Liver (tissue), 9 donors: ENCODE measurements around the gene WDR41. TPM values are rescaled to one million over a fixed set of nuclear protein-coding genes. Genes with fewer than 3 reads are reported as not detected.

ENCODE experiments used
- DNase-seq: peaks from one replicate; pipeline ENCODE4 v3.0.0-alpha.2; 2017; ENCODE audit warnings: low spot score
- H3K27ac ChIP-seq, 2 donors: one replicate each; pipeline ENCODE4 v1.7.0; 2013; ENCODE audit warnings: inconsistent platforms in 2 of 2, low read length in 2 of 2, control low read depth in 1 of 2, low read depth in 1 of 2, mild to moderate bottlenecking in 1 of 2
- H3K27me3 ChIP-seq, 4 donors: one replicate each; pipeline versions ENCODE4 v1.6.1 to v1.7.0; 2013; ENCODE audit warnings: low read length in 3 of 4, inconsistent platforms in 1 of 4, mild to moderate bottlenecking in 1 of 4, moderate library complexity in 1 of 4; ENCODE audit not compliant: control insufficient read depth in 4 of 4, insufficient read depth in 4 of 4
- H3K36me3 ChIP-seq, 4 donors: one replicate each; pipeline versions ENCODE4 v1.6.1 to v1.7.0; 2013; ENCODE audit warnings: low read length in 3 of 4, mild to moderate bottlenecking in 3 of 4, low read depth in 1 of 4, moderate library complexity in 1 of 4; ENCODE audit not compliant: control insufficient read depth in 4 of 4, insufficient read depth in 3 of 4
- H3K4me1 ChIP-seq, 4 donors: one replicate each; pipeline versions ENCODE4 v1.6.1 to v1.7.0; 2013; ENCODE audit warnings: low read length in 3 of 4, mild to moderate bottlenecking in 3 of 4, moderate library complexity in 1 of 4; ENCODE audit not compliant: control insufficient read depth in 4 of 4, insufficient read depth in 4 of 4
- H3K4me3 ChIP-seq, 3 donors: one replicate each; pipeline versions ENCODE4 v1.6.1 to v1.7.0; 2013; ENCODE audit warnings: low read length in 3 of 3, control low read depth in 1 of 3, low read depth in 1 of 3, mild to moderate bottlenecking in 1 of 3
- H3K9ac ChIP-seq, 2 donors: one replicate each; pipeline ENCODE4 v1.7.0; 2013; ENCODE audit warnings: low read length in 2 of 2, mild to moderate bottlenecking in 2 of 2, moderate library complexity in 2 of 2, control low read depth in 1 of 2, low read depth in 1 of 2
- H3K9me3 ChIP-seq, 4 donors: one replicate each; pipeline versions ENCODE4 v1.6.1 to v1.7.0; 2013; ENCODE audit warnings: low read length in 3 of 4; ENCODE audit not compliant: control insufficient read depth in 4 of 4
- ATF3 ChIP-seq: IDR thresholded peaks from 2 replicates; pipeline ENCODE4 v1.6.1; 2016; ENCODE audit warnings: antibody characterized with exemption
- EGR1 ChIP-seq, 2 donors: IDR thresholded peaks; 2 replicates each; pipeline ENCODE4 v1.6.1; 2016 to 2018; ENCODE audit warnings: antibody characterized with exemption in 2 of 2, low read depth in 2 of 2
- FOXA2 ChIP-seq: IDR thresholded peaks from 2 replicates; pipeline ENCODE4 v1.6.1; 2016; ENCODE audit warnings: antibody characterized with exemption
- GABPA ChIP-seq, 2 donors: IDR thresholded peaks in 1 of 2; conservative IDR thresholded peaks in 1 of 2; 2 replicates each; pipeline ENCODE4 v1.6.1; 2016; ENCODE audit warnings: antibody characterized with exemption in 2 of 2, mild to moderate bottlenecking in 1 of 2, moderate library complexity in 1 of 2
- HNF4G ChIP-seq: IDR thresholded peaks from 2 replicates; pipeline ENCODE4 v1.6.1; 2016; ENCODE audit warnings: antibody characterized with exemption
- JUND ChIP-seq, 2 donors: IDR thresholded peaks; 2 replicates each; pipeline ENCODE4 v1.6.1; 2016; ENCODE audit warnings: antibody characterized with exemption in 2 of 2
- NR2F2 ChIP-seq: IDR thresholded peaks from 2 replicates; pipeline ENCODE4 v1.6.1; 2016; ENCODE audit warnings: antibody characterized with exemption
- RAD21 ChIP-seq, 2 donors: IDR thresholded peaks; 2 replicates each; pipeline ENCODE4 v1.6.1; 2016; ENCODE audit warnings: antibody characterized with exemption in 2 of 2, mild to moderate bottlenecking in 2 of 2
- RXRA ChIP-seq, 2 donors: IDR thresholded peaks; 2 replicates each; pipeline ENCODE4 v1.6.1; 2017 to 2018; ENCODE audit warnings: antibody characterized with exemption in 2 of 2, mild to moderate bottlenecking in 1 of 2
- SP1 ChIP-seq: IDR thresholded peaks from 2 replicates; pipeline ENCODE4 v1.6.1; 2018; ENCODE audit warnings: antibody characterized with exemption, mild to moderate bottlenecking
- TAF1 ChIP-seq: conservative IDR thresholded peaks from 2 replicates; pipeline ENCODE4 v1.6.1; 2016; ENCODE audit warnings: antibody characterized with exemption, mild to moderate bottlenecking
- YY1 ChIP-seq: IDR thresholded peaks from 2 replicates; pipeline ENCODE4 v1.6.1; 2016; ENCODE audit warnings: antibody characterized with exemption, mild to moderate bottlenecking
- WGBS: extraction: QIAGEN DNeasy Blood & Tissue Kit; methylation state at CpG from one replicate; pipeline ENCODE4 v1.1.7; 2013; 5-methylcytosine and 5-hydroxymethylcytosine counted together
- polyA plus RNA-seq, 2 donors: library from polyadenylated mRNA; stranded (reverse) in 1 of 2; unstranded in 1 of 2; fragments of 200-250 nt in 1 of 2; fragments of >200 nt in 1 of 2; fragmentation: Nextera tagmentation in 1 of 2; extraction: Ambion mirVana in 1 of 2; gene quantifications; one replicate each; pipeline versions ENCODE4 v1.2.1 to v1.2.3, GENCODE V29; 2013 to 2015
- total RNA-seq, 2 donors: library from RNA; depleted of rRNA; stranded (reverse); fragments of >200 nt; gene quantifications; one replicate each; pipeline ENCODE4 v1.2.3, GENCODE V29; 2014
- TF ChIP-seq, protein P1 (sequence below): IDR thresholded peaks from 2 replicates; pipeline ENCODE4 v1.6.1; 2016; ENCODE audit warnings: antibody characterized with exemption
- TF ChIP-seq, protein P2 (sequence below): fragments of 150-350 bp; IDR thresholded peaks from 2 replicates; pipeline ENCODE4 v1.5.1; 2017; ENCODE audit warnings: improper control_type of control experiment, low read depth, low read length; ENCODE audit not compliant: missing input control
- TF ChIP-seq, protein P3 (sequence below): IDR thresholded peaks from 2 replicates; pipeline ENCODE4 v1.6.1; 2016; ENCODE audit warnings: antibody characterized with exemption, mild to moderate bottlenecking
- donor health status: healthy.
- donor health status: healthy.
- donor health status: healthy.
- donor health status: healthy.
- donor health status: healthy.

WDR41 gene
- total and polyA plus RNA-seq, 4 donors = 8.1 to 21.2 (median 14.5) TPM

- Histone ChIP-seq H3K4me3 (no peak overlapping the region), H3K9me3 (no peaks in the 10 kb centered on the region), H3K9ac (no peak overlapping the region), H3K27me3 (no peaks in the 10 kb centered on the region), H3K36me3 (peaks cover 0 to under 1% (median 0%) of the 10 kb centered on the region in 4 donors), H3K4me1 (peaks cover 3 to 19% (median 12%) of the 10 kb centered on the region in 4 donors), H3K27ac (no peak overlapping the region)
- TF ChIP-seq RXRA (IDR thresholded peaks at IDR 0.05) (no peak), JUND (IDR thresholded peaks at IDR 0.05) (no peak), GABPA (IDR thresholded peaks at IDR 0.05 in 1 of 2, conservative IDR thresholded peaks at IDR 0.05 in 1 of 2) (no peak)
- TF ChIP-seq, protein P1, sequence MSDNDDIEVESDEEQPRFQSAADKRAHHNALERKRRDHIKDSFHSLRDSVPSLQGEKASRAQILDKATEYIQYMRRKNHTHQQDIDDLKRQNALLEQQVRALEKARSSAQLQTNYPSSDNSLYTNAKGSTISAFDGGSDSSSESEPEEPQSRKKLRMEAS = no peak
- TF ChIP-seq, protein P2, sequence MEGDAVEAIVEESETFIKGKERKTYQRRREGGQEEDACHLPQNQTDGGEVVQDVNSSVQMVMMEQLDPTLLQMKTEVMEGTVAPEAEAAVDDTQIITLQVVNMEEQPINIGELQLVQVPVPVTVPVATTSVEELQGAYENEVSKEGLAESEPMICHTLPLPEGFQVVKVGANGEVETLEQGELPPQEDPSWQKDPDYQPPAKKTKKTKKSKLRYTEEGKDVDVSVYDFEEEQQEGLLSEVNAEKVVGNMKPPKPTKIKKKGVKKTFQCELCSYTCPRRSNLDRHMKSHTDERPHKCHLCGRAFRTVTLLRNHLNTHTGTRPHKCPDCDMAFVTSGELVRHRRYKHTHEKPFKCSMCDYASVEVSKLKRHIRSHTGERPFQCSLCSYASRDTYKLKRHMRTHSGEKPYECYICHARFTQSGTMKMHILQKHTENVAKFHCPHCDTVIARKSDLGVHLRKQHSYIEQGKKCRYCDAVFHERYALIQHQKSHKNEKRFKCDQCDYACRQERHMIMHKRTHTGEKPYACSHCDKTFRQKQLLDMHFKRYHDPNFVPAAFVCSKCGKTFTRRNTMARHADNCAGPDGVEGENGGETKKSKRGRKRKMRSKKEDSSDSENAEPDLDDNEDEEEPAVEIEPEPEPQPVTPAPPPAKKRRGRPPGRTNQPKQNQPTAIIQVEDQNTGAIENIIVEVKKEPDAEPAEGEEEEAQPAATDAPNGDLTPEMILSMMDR = no peak
- 77% methylated on average over 3 of the region's 3 CpGs for WGBS
- no peak for DNase-seq
These were observed 71.2 kb downstream of the WDR41 start for GRCh38 chr5:77420940-77421339.

GRCh38 chr5:77419644-77420582 lies 72.2 kb downstream of the WDR41 start:
- WGBS = 76% methylated on average over 8 of the region's 8 CpGs
- H3K4me3 ChIP-seq = no peak overlapping the region
- DNase-seq = no peak
- H3K27ac ChIP-seq = no peak overlapping the region
- no peaks in the 10 kb centered on the region for H3K9me3 ChIP-seq
- no peaks in the 10 kb centered on the region for H3K27me3 ChIP-seq
- TF ChIP-seq ATF3 = no peak
- TF ChIP-seq, protein P1 = no peak
- TF ChIP-seq TAF1 = no peak
- TF ChIP-seq SP1 = no peak
- no peak for TF ChIP-seq YY1
- TF ChIP-seq HNF4G = no peak
- TF ChIP-seq FOXA2 = no peak
- no peak for TF ChIP-seq JUND (IDR thresholded peaks at IDR 0.05)
- TF ChIP-seq, protein P3, sequence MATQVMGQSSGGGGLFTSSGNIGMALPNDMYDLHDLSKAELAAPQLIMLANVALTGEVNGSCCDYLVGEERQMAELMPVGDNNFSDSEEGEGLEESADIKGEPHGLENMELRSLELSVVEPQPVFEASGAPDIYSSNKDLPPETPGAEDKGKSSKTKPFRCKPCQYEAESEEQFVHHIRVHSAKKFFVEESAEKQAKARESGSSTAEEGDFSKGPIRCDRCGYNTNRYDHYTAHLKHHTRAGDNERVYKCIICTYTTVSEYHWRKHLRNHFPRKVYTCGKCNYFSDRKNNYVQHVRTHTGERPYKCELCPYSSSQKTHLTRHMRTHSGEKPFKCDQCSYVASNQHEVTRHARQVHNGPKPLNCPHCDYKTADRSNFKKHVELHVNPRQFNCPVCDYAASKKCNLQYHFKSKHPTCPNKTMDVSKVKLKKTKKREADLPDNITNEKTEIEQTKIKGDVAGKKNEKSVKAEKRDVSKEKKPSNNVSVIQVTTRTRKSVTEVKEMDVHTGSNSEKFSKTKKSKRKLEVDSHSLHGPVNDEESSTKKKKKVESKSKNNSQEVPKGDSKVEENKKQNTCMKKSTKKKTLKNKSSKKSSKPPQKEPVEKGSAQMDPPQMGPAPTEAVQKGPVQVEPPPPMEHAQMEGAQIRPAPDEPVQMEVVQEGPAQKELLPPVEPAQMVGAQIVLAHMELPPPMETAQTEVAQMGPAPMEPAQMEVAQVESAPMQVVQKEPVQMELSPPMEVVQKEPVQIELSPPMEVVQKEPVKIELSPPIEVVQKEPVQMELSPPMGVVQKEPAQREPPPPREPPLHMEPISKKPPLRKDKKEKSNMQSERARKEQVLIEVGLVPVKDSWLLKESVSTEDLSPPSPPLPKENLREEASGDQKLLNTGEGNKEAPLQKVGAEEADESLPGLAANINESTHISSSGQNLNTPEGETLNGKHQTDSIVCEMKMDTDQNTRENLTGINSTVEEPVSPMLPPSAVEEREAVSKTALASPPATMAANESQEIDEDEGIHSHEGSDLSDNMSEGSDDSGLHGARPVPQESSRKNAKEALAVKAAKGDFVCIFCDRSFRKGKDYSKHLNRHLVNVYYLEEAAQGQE = no peak
- TF ChIP-seq NR2F2 = no peak
- TF ChIP-seq EGR1 (IDR thresholded peaks at IDR 0.05; ENCODE audit: low read depth in 2 of 2) = no peak
- no peak for TF ChIP-seq RAD21 (IDR thresholded peaks at IDR 0.05)
- no peak for TF ChIP-seq GABPA (IDR thresholded peaks at IDR 0.05 in 1 of 2, conservative IDR thresholded peaks at IDR 0.05 in 1 of 2)
- peaks cover 3 to 16% (median 12%) of the 10 kb centered on the region in 4 donors for H3K4me1 ChIP-seq
- H3K36me3 ChIP-seq = no peaks in the 10 kb centered on the region
- no peak overlapping the region for H3K9ac ChIP-seq
